Liver (tissue), 9 donors: ENCODE results near the gene ZFP62. TPM values are rescaled to one million over a fixed set of nuclear protein-coding genes. Genes with fewer than 3 reads are reported as not detected.
A peak's percentile ranks its signal among the peaks of the same experiment; 100 is the strongest.

Source experiments
- DNase-seq: peaks from one replicate; pipeline ENCODE4 v3.0.0-alpha.2; 2017; ENCODE audit warnings: low spot score
- H3K27ac ChIP-seq, 2 donors: one replicate each; pipeline ENCODE4 v1.7.0; 2013; ENCODE audit warnings: inconsistent platforms in 2 of 2, low read length in 2 of 2, control low read depth in 1 of 2, low read depth in 1 of 2, mild to moderate bottlenecking in 1 of 2
- H3K27me3 ChIP-seq, 4 donors: one replicate each; pipeline versions ENCODE4 v1.6.1 to v1.7.0; 2013; ENCODE audit warnings: low read length in 3 of 4, inconsistent platforms in 1 of 4, mild to moderate bottlenecking in 1 of 4, moderate library complexity in 1 of 4; ENCODE audit not compliant: control insufficient read depth in 4 of 4, insufficient read depth in 4 of 4
- H3K36me3 ChIP-seq, 4 donors: one replicate each; pipeline versions ENCODE4 v1.6.1 to v1.7.0; 2013; ENCODE audit warnings: low read length in 3 of 4, mild to moderate bottlenecking in 3 of 4, low read depth in 1 of 4, moderate library complexity in 1 of 4; ENCODE audit not compliant: control insufficient read depth in 4 of 4, insufficient read depth in 3 of 4
- H3K4me1 ChIP-seq, 4 donors: one replicate each; pipeline versions ENCODE4 v1.6.1 to v1.7.0; 2013; ENCODE audit warnings: low read length in 3 of 4, mild to moderate bottlenecking in 3 of 4, moderate library complexity in 1 of 4; ENCODE audit not compliant: control insufficient read depth in 4 of 4, insufficient read depth in 4 of 4
- H3K4me3 ChIP-seq, 3 donors: one replicate each; pipeline versions ENCODE4 v1.6.1 to v1.7.0; 2013; ENCODE audit warnings: low read length in 3 of 3, control low read depth in 1 of 3, low read depth in 1 of 3, mild to moderate bottlenecking in 1 of 3
- H3K9ac ChIP-seq, 2 donors: one replicate each; pipeline ENCODE4 v1.7.0; 2013; ENCODE audit warnings: low read length in 2 of 2, mild to moderate bottlenecking in 2 of 2, moderate library complexity in 2 of 2, control low read depth in 1 of 2, low read depth in 1 of 2
- H3K9me3 ChIP-seq, 4 donors: one replicate each; pipeline versions ENCODE4 v1.6.1 to v1.7.0; 2013; ENCODE audit warnings: low read length in 3 of 4; ENCODE audit not compliant: control insufficient read depth in 4 of 4
- ATF3 ChIP-seq: IDR thresholded peaks from 2 replicates; pipeline ENCODE4 v1.6.1; 2016; ENCODE audit warnings: antibody characterized with exemption
- EGR1 ChIP-seq, 2 donors: IDR thresholded peaks; 2 replicates each; pipeline ENCODE4 v1.6.1; 2016 to 2018; ENCODE audit warnings: antibody characterized with exemption in 2 of 2, low read depth in 2 of 2
- FOXA1 ChIP-seq: IDR thresholded peaks from 2 replicates; pipeline ENCODE4 v1.6.1; 2016; ENCODE audit warnings: antibody characterized with exemption
- FOXA2 ChIP-seq: IDR thresholded peaks from 2 replicates; pipeline ENCODE4 v1.6.1; 2016; ENCODE audit warnings: antibody characterized with exemption
- GABPA ChIP-seq, 2 donors: IDR thresholded peaks in 1 of 2; conservative IDR thresholded peaks in 1 of 2; 2 replicates each; pipeline ENCODE4 v1.6.1; 2016; ENCODE audit warnings: antibody characterized with exemption in 2 of 2, mild to moderate bottlenecking in 1 of 2, moderate library complexity in 1 of 2
- HNF4A ChIP-seq, 2 donors: conservative IDR thresholded peaks; 2 replicates each; pipeline ENCODE4 v1.6.1; 2016; ENCODE audit warnings: antibody characterized with exemption in 2 of 2, mild to moderate bottlenecking in 2 of 2
- HNF4G ChIP-seq: IDR thresholded peaks from 2 replicates; pipeline ENCODE4 v1.6.1; 2016; ENCODE audit warnings: antibody characterized with exemption
- JUND ChIP-seq, 2 donors: IDR thresholded peaks; 2 replicates each; pipeline ENCODE4 v1.6.1; 2016; ENCODE audit warnings: antibody characterized with exemption in 2 of 2
- MAX ChIP-seq: IDR thresholded peaks from 2 replicates; pipeline ENCODE4 v1.6.1; 2016; ENCODE audit warnings: antibody characterized with exemption
- NR2F2 ChIP-seq: IDR thresholded peaks from 2 replicates; pipeline ENCODE4 v1.6.1; 2016; ENCODE audit warnings: antibody characterized with exemption
- RAD21 ChIP-seq, 2 donors: IDR thresholded peaks; 2 replicates each; pipeline ENCODE4 v1.6.1; 2016; ENCODE audit warnings: antibody characterized with exemption in 2 of 2, mild to moderate bottlenecking in 2 of 2
- RXRA ChIP-seq, 2 donors: IDR thresholded peaks; 2 replicates each; pipeline ENCODE4 v1.6.1; 2017 to 2018; ENCODE audit warnings: antibody characterized with exemption in 2 of 2, mild to moderate bottlenecking in 1 of 2
- SP1 ChIP-seq: IDR thresholded peaks from 2 replicates; pipeline ENCODE4 v1.6.1; 2018; ENCODE audit warnings: antibody characterized with exemption, mild to moderate bottlenecking
- ZBTB33 ChIP-seq: IDR thresholded peaks from 2 replicates; pipeline ENCODE4 v1.6.1; 2016; ENCODE audit warnings: antibody characterized with exemption
- WGBS: extraction: QIAGEN DNeasy Blood & Tissue Kit; methylation state at CpG from one replicate; pipeline ENCODE4 v1.1.7; 2013; 5-methylcytosine and 5-hydroxymethylcytosine counted together
- polyA plus RNA-seq, 2 donors: library from polyadenylated mRNA; stranded (reverse) in 1 of 2; unstranded in 1 of 2; fragments of 200-250 nt in 1 of 2; fragments of >200 nt in 1 of 2; fragmentation: Nextera tagmentation in 1 of 2; extraction: Ambion mirVana in 1 of 2; gene quantifications; one replicate each; pipeline versions ENCODE4 v1.2.1 to v1.2.3, GENCODE V29; 2013 to 2015
- total RNA-seq, 2 donors: library from RNA; depleted of rRNA; stranded (reverse); fragments of >200 nt; gene quantifications; one replicate each; pipeline ENCODE4 v1.2.3, GENCODE V29; 2014
- donor health status: healthy.
- donor health status: healthy.
- donor health status: healthy.
- donor health status: healthy.
- donor health status: healthy.

Gene ZFP62
- total and polyA plus RNA-seq, 4 donors = 3.4 to 8.8 (median 5.7) TPM

GRCh38 chr5:180850434-180851078 lies 10.5 kb downstream of the ZFP62 start:
- H3K9me3 ChIP-seq = peaks cover 23 to 30% (median 27%) of the 10 kb centered on the region in 4 donors
- peak overlapping the region in 2 of 3 donors; percentile 36 to 56 for H3K4me3 ChIP-seq
- no peak overlapping the region for H3K27ac ChIP-seq
- peaks cover 4 to 40% (median 33%) of the 10 kb centered on the region in 4 donors for H3K36me3 ChIP-seq
- H3K4me1 ChIP-seq = no peaks in the 10 kb centered on the region
- no peak overlapping the region for H3K9ac ChIP-seq
- H3K27me3 ChIP-seq = no peaks in the 10 kb centered on the region
- TF ChIP-seq HNF4A (conservative IDR thresholded peaks at IDR 0.05) (no peak), RXRA (IDR thresholded peaks at IDR 0.05) (no peak), ZBTB33 (no peak), GABPA (IDR thresholded peaks at IDR 0.05 in 1 of 2, conservative IDR thresholded peaks at IDR 0.05 in 1 of 2) (no peak), MAX (no peak), EGR1 (IDR thresholded peaks at IDR 0.05; ENCODE audit: low read depth in 2 of 2) (no peak), SP1 (no peak), ATF3 (no peak), NR2F2 (no peak)
- no peak for DNase-seq
- 98% methylated on average over 10 of the region's 10 CpGs for WGBS

- Histone ChIP-seq H3K9me3 (peaks cover 23 to 30% (median 27%) of the 10 kb centered on the region in 4 donors), H3K4me1 (no peaks in the 10 kb centered on the region), H3K9ac (no peak overlapping the region), H3K27ac (no peak overlapping the region), H3K4me3 (peak overlapping the region in 1 of 3 donors; percentile 56), H3K36me3 (peaks cover 4 to 34% (median 32%) of the 10 kb centered on the region in 4 donors), H3K27me3 (no peaks in the 10 kb centered on the region)
- WGBS = 96% methylated on average over 4 of the region's 4 CpGs
- no peak for TF ChIP-seq GABPA (IDR thresholded peaks at IDR 0.05 in 1 of 2, conservative IDR thresholded peaks at IDR 0.05 in 1 of 2)
- TF ChIP-seq SP1 = no peak
- TF ChIP-seq FOXA2 = no peak
- no peak for TF ChIP-seq HNF4G
- no peak for TF ChIP-seq RXRA (IDR thresholded peaks at IDR 0.05)
- no peak for TF ChIP-seq RAD21 (IDR thresholded peaks at IDR 0.05)
- no peak for TF ChIP-seq ZBTB33
- no peak for TF ChIP-seq JUND (IDR thresholded peaks at IDR 0.05)
- TF ChIP-seq FOXA1 = no peak
- TF ChIP-seq NR2F2 = no peak
- no peak for DNase-seq
These were observed 11.2 kb downstream of the ZFP62 start for GRCh38 chr5:180849827-180850226.
